Activated naive CD8-positive, alpha-beta T cell treated with anti-CD3 and anti-CD28 coated beads, Interleukin-2, amount 50 U/mL, for 24 hours (primary cell): Measurements from ENCODE around the gene ELL.

Experiments used
- ATAC-seq: fragments of 150-1000 bp; cut with Tn5 transposase; one replicate; pipeline ENCODE4 v1.10.0; 2021
- DNase-seq: peaks from one replicate; pipeline ENCODE4 v3.0.0; 2021
- H3K27ac Mint-ChIP-seq: one replicate; pipeline ENCODE4 v1.8.0; 2021; ENCODE audit warnings: mild to moderate bottlenecking, mixed read lengths
- H3K27me3 Mint-ChIP-seq: one replicate; pipeline ENCODE4 v1.8.0; 2021; ENCODE audit warnings: mixed read lengths
- H3K36me3 Mint-ChIP-seq: one replicate; pipeline ENCODE4 v1.8.0; 2021; ENCODE audit warnings: low read depth, mixed read lengths
- H3K4me1 Mint-ChIP-seq: one replicate; pipeline ENCODE4 v1.8.0; 2021; ENCODE audit warnings: mixed read lengths
- H3K4me3 Mint-ChIP-seq: one replicate; pipeline ENCODE4 v1.8.0; 2021; ENCODE audit warnings: mild to moderate bottlenecking, moderate library complexity, mixed read lengths
- H3K9me3 Mint-ChIP-seq: one replicate; pipeline ENCODE4 v1.8.0; 2021; ENCODE audit warnings: mixed read lengths

ELL gene

GRCh38 chr19:18449552-18449951 lies 72.3 kb downstream of the ELL start:
- Mint-ChIP-seq H3K4me1 (peaks cover 3% of the 10 kb centered on the region), H3K27ac (no peak overlapping the region), H3K36me3 (peaks cover 10% of the 10 kb centered on the region), H3K4me3 (no peak overlapping the region), H3K27me3 (no peaks in the 10 kb centered on the region), H3K9me3 (no peaks in the 10 kb centered on the region)
- ATAC-seq: no peak
- DNase-seq: no peak

GRCh38 chr19:18446811-18447359 lies 75.0 kb downstream of the ELL start:
- no peak for ATAC-seq
- H3K27me3 Mint-ChIP-seq: no peaks in the 10 kb centered on the region
- DNase-seq: no peak
- H3K27ac Mint-ChIP-seq: no peak overlapping the region
- H3K9me3 Mint-ChIP-seq: peaks cover 5% of the 10 kb centered on the region
- H3K4me1 Mint-ChIP-seq: peaks cover 10% of the 10 kb centered on the region
- H3K36me3 Mint-ChIP-seq: peaks cover 19% of the 10 kb centered on the region
- H3K4me3 Mint-ChIP-seq: no peak overlapping the region

- H3K9me3 Mint-ChIP-seq: peaks cover 5% of the 10 kb centered on the region
- peaks cover 10% of the 10 kb centered on the region for H3K4me1 Mint-ChIP-seq
- ATAC-seq: no peak
- H3K27me3 Mint-ChIP-seq: no peaks in the 10 kb centered on the region
- no peak overlapping the region for H3K4me3 Mint-ChIP-seq
- no peak for DNase-seq
- H3K27ac Mint-ChIP-seq: no peak overlapping the region
- H3K36me3 Mint-ChIP-seq: peaks cover 19% of the 10 kb centered on the region
These were observed 75.6 kb downstream of the ELL start for GRCh38 chr19:18446145-18446810.

- DNase-seq: no peak
- H3K36me3 Mint-ChIP-seq: peaks cover 17% of the 10 kb centered on the region
These were observed 76.5 kb downstream of the ELL start for GRCh38 chr19:18445262-18445948.

GRCh38 chr19:18444513-18444912 lies 77.4 kb downstream of the ELL start:
- DNase-seq: no peak
- Mint-ChIP-seq H3K36me3 (peaks cover 17% of the 10 kb centered on the region), H3K27ac (no peak overlapping the region), H3K27me3 (no peaks in the 10 kb centered on the region), H3K4me3 (no peak overlapping the region), H3K9me3 (peaks cover 5% of the 10 kb centered on the region), H3K4me1 (peaks cover 8% of the 10 kb centered on the region)
- no peak for ATAC-seq

More at GRCh38 chr19:18445262-18445948, 76.5 kb downstream of the ELL start:
- H3K9me3 Mint-ChIP-seq: peaks cover 5% of the 10 kb centered on the region
- H3K4me1 Mint-ChIP-seq: peaks cover 8% of the 10 kb centered on the region
- H3K27ac Mint-ChIP-seq: no peak overlapping the region
- H3K4me3 Mint-ChIP-seq: no peak overlapping the region
- ATAC-seq: no peak
- no peaks in the 10 kb centered on the region for H3K27me3 Mint-ChIP-seq

GRCh38 chr19:18443831-18444230 lies 78.0 kb downstream of the ELL start:
- DNase-seq (no peak), ATAC-seq (no peak)
- Mint-ChIP-seq H3K27me3 (no peaks in the 10 kb centered on the region), H3K27ac (no peak overlapping the region), H3K4me3 (no peak overlapping the region), H3K36me3 (peaks cover 14% of the 10 kb centered on the region), H3K4me1 (peaks cover 8% of the 10 kb centered on the region), H3K9me3 (peaks cover 5% of the 10 kb centered on the region)

- DNase-seq (no peak), ATAC-seq (no peak)
- Mint-ChIP-seq H3K27ac (no peak overlapping the region), H3K36me3 (peaks cover 13% of the 10 kb centered on the region), H3K9me3 (peaks cover 5% of the 10 kb centered on the region), H3K4me3 (no peak overlapping the region), H3K27me3 (no peaks in the 10 kb centered on the region), H3K4me1 (peaks cover 8% of the 10 kb centered on the region)
These were observed 78.5 kb downstream of the ELL start for GRCh38 chr19:18443406-18443805.

GRCh38 chr19:18442941-18443340 lies 78.9 kb downstream of the ELL start:
- ATAC-seq (no peak), DNase-seq (no peak)
- Mint-ChIP-seq H3K27ac (no peak overlapping the region), H3K9me3 (peaks cover 5% of the 10 kb centered on the region), H3K27me3 (no peaks in the 10 kb centered on the region), H3K4me1 (peaks cover 8% of the 10 kb centered on the region), H3K36me3 (peaks cover 9% of the 10 kb centered on the region), H3K4me3 (no peak overlapping the region)

GRCh38 chr19:18441804-18442788 lies 79.8 kb downstream of the ELL start:
- ATAC-seq (no peak), DNase-seq (no peak)
- Mint-ChIP-seq H3K4me3 (peak overlapping the region; percentile 19), H3K36me3 (peaks cover 9% of the 10 kb centered on the region), H3K4me1 (peaks cover 10% of the 10 kb centered on the region), H3K27ac (peak overlapping the region; percentile 68), H3K27me3 (no peaks in the 10 kb centered on the region), H3K9me3 (peaks cover 5% of the 10 kb centered on the region)

- no peak overlapping the region for H3K27ac Mint-ChIP-seq
- DNase-seq (no peak), ATAC-seq (no peak)
- no peaks in the 10 kb centered on the region for H3K27me3 Mint-ChIP-seq
- peaks cover 5% of the 10 kb centered on the region for H3K9me3 Mint-ChIP-seq
- H3K36me3 Mint-ChIP-seq: peaks cover 9% of the 10 kb centered on the region
- peaks cover 16% of the 10 kb centered on the region for H3K4me1 Mint-ChIP-seq
- no peak overlapping the region for H3K4me3 Mint-ChIP-seq
These were observed 80.7 kb downstream of the ELL start for GRCh38 chr19:18440936-18441803.

- H3K27me3 Mint-ChIP-seq: no peaks in the 10 kb centered on the region
- peaks cover 19% of the 10 kb centered on the region for H3K4me1 Mint-ChIP-seq
- DNase-seq (no peak), ATAC-seq (peak; percentile 22)
- peaks cover 5% of the 10 kb centered on the region for H3K9me3 Mint-ChIP-seq
- H3K4me3 Mint-ChIP-seq: no peak overlapping the region
- H3K27ac Mint-ChIP-seq: no peak overlapping the region
- H3K36me3 Mint-ChIP-seq: peaks cover 9% of the 10 kb centered on the region
These were observed 81.4 kb downstream of the ELL start for GRCh38 chr19:18440415-18440877.

- ATAC-seq: no peak
- H3K27me3 Mint-ChIP-seq: no peaks in the 10 kb centered on the region
- peaks cover 5% of the 10 kb centered on the region for H3K9me3 Mint-ChIP-seq
- DNase-seq: no peak
- peaks cover 9% of the 10 kb centered on the region for H3K36me3 Mint-ChIP-seq
- H3K4me3 Mint-ChIP-seq: no peak overlapping the region
- H3K4me1 Mint-ChIP-seq: peaks cover 19% of the 10 kb centered on the region
- no peak overlapping the region for H3K27ac Mint-ChIP-seq
These were observed 82.0 kb downstream of the ELL start for GRCh38 chr19:18439910-18440237.

GRCh38 chr19:18439025-18439909 lies 82.6 kb downstream of the ELL start:
- Mint-ChIP-seq H3K9me3 (peaks cover 5% of the 10 kb centered on the region), H3K36me3 (peaks cover 9% of the 10 kb centered on the region), H3K4me3 (no peak overlapping the region), H3K27ac (no peak overlapping the region), H3K4me1 (peaks cover 20% of the 10 kb centered on the region), H3K27me3 (no peaks in the 10 kb centered on the region)
- DNase-seq: no peak
- no peak for ATAC-seq
